Left lung (tissue), 10 donors: ENCODE data around the gene PLPP7. TPM values are rescaled to one million over a fixed set of nuclear protein-coding genes. Genes with fewer than 3 reads are reported as not detected.
A peak's percentile ranks its signal among the peaks of the same experiment; 100 is the strongest.

ENCODE experiments used
- ATAC-seq: fragments of 200-7000 bp; cut with Tn5 transposase; one replicate; pipeline ENCODE4 v1.9.1; 2020; ENCODE audit warnings: moderate library complexity
- DNase-seq, 4 donors: peaks; one replicate each; pipeline ENCODE4 v3.0.0-alpha.2; 2013 to 2020
- H3K27ac ChIP-seq, 2 donors: fragments of 200-600 bp; sonication (generic) in 1 of 2; one replicate each; pipeline versions ENCODE4 v1.5.0 to v1.8.0; 2020 to 2021
- H3K27me3 ChIP-seq, 2 donors: fragments of 200-600 bp; sonication (generic) in 1 of 2; one replicate each; pipeline versions ENCODE4 v1.5.0 to v1.8.0; 2020 to 2021
- H3K36me3 ChIP-seq, 2 donors: fragments of 200-600 bp; sonication (generic) in 1 of 2; one replicate each; pipeline versions ENCODE4 v1.5.0 to v1.8.0; 2020 to 2021
- H3K4me1 ChIP-seq, 2 donors: fragments of 200-600 bp; one replicate each; pipeline ENCODE4 v1.8.0; 2021
- H3K4me3 ChIP-seq, 2 donors: fragments of 200-600 bp; sonication (generic) in 1 of 2; one replicate each; pipeline versions ENCODE4 v1.5.0 to v1.8.0; 2020 to 2021; ENCODE audit warnings: mild to moderate bottlenecking in 1 of 2
- H3K9me3 ChIP-seq, 2 donors: fragments of 200-600 bp; sonication (generic) in 1 of 2; one replicate each; pipeline versions ENCODE4 v1.5.0 to v1.8.0; 2020 to 2021
- intact Hi-C, 2 donors: fragments of 100-400 bp; cut with DNase I; formaldehyde crosslinking; loops; one replicate each; pipeline versions ENCODE4 v1.11.2 to v1.14.2; 2022
- polyA plus RNA-seq, 6 donors: library from polyadenylated mRNA; unstranded; fragments of 120-200 nt; gene quantifications; one replicate each; pipeline ENCODE4 v1.2.1, GENCODE V29; 2013; ENCODE audit not compliant: insufficient read length in 6 of 6
- total RNA-seq, 2 donors: library from RNA; stranded (reverse); fragmentation: NEBNext Ultra II Directional; extraction: Animal tissue kit (Norgen Biotek cat#: 25700); gene quantifications; one replicate each; pipeline ENCODE4 v1.2.1, GENCODE V29; 2021
- TF ChIP-seq, protein P1 (sequence below), 2 donors: fragments of 200-600 bp; sonication (generic) in 1 of 2; IDR thresholded peaks; one replicate each; pipeline versions ENCODE4 v1.5.0 to v1.8.0; 2021; ENCODE audit warnings: antibody characterized with exemption in 2 of 2
- donor health status: DM: no; HTN: yes; CAD: no.
- donor health status: DM: no; HTN: no; CAD: no.

The PLPP7 gene
- total and polyA plus RNA-seq, 8 donors: 1.1 to 2.3 (median 1.4) TPM

DNA sequence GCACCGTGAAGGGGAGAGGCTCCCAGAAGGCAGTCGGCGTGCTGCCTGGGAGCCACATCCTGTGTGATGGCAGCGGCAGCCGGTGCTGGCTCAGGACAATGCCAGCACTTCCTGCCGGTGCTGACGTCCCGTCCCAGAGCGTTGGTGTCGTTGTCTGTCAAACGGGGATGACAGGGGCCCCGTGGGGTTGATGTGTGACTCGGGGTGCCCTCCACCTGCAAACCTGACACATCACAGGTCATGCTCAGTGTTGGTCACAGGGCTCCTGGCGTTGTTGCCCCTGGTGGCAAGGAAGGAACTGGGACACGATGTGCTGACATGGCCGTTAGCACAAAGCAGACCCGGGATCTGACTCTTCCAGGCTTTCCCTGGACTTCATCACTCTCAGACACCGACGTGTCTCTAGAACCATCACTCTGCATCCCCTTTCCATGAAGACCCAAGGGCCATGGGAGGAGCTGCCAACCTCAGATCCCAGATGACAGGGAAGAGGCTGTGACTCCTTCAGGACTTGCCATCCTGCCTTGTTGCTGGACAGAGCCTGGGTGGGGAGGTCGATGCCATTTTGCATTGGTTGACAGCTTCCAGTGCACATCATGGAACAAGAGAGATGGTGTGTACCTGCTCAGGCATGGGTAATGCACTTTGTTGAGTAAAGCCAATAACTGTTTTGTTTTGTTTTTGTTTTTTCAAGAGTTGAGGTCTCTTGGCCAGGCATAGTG, 21.5 kb downstream of the PLPP7 start:
- no peaks in the 10 kb centered on the region for H3K9me3 ChIP-seq
- no peak overlapping the region for H3K27ac ChIP-seq
- H3K4me1 ChIP-seq: no peaks in the 10 kb centered on the region
- ATAC-seq (no peak), DNase-seq (no peak)
- no peak overlapping the region for H3K4me3 ChIP-seq
- H3K27me3 ChIP-seq: no peaks in the 10 kb centered on the region
- TF ChIP-seq, protein P1, sequence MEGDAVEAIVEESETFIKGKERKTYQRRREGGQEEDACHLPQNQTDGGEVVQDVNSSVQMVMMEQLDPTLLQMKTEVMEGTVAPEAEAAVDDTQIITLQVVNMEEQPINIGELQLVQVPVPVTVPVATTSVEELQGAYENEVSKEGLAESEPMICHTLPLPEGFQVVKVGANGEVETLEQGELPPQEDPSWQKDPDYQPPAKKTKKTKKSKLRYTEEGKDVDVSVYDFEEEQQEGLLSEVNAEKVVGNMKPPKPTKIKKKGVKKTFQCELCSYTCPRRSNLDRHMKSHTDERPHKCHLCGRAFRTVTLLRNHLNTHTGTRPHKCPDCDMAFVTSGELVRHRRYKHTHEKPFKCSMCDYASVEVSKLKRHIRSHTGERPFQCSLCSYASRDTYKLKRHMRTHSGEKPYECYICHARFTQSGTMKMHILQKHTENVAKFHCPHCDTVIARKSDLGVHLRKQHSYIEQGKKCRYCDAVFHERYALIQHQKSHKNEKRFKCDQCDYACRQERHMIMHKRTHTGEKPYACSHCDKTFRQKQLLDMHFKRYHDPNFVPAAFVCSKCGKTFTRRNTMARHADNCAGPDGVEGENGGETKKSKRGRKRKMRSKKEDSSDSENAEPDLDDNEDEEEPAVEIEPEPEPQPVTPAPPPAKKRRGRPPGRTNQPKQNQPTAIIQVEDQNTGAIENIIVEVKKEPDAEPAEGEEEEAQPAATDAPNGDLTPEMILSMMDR (IDR thresholded peaks at IDR 0.05): no peak
- no peaks in the 10 kb centered on the region for H3K36me3 ChIP-seq
- intact Hi-C loops: loop anchor here in 1 of 2 donors (10.0 kb wide), 1 partner anchor 126 kb away; no protein-coding TSS in a partner anchor

DNA sequence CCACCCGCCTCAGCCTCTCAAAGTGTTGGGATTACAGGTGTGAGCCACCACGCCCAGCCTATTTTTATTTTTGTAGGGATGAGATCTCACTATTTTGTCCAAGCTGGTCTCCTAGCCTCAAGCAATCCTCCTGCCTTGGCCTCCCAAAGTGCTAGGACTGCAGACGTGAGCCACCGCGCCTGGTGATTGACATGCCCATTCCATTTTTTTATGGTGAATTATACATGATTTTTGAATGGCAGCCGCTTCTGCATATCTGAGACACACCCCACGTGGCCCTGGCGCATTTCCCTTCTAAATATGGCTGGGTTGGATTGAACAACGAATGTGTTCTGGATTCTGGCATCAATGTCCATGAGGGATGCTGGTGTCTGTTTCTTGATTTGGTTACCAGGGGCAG, 22.7 kb downstream of the PLPP7 start:
- Histone ChIP-seq H3K9me3 (no peaks in the 10 kb centered on the region), H3K4me1 (no peaks in the 10 kb centered on the region), H3K36me3 (no peaks in the 10 kb centered on the region), H3K27ac (no peak overlapping the region), H3K27me3 (no peaks in the 10 kb centered on the region), H3K4me3 (no peak overlapping the region)
- DNase-seq (no peak), ATAC-seq (no peak)
- intact Hi-C loops: loop anchor here in 1 of 2 donors (10.0 kb wide), 1 partner anchor 127 kb away; no protein-coding TSS in a partner anchor
- TF ChIP-seq, protein P1 (IDR thresholded peaks at IDR 0.05): no peak

DNA sequence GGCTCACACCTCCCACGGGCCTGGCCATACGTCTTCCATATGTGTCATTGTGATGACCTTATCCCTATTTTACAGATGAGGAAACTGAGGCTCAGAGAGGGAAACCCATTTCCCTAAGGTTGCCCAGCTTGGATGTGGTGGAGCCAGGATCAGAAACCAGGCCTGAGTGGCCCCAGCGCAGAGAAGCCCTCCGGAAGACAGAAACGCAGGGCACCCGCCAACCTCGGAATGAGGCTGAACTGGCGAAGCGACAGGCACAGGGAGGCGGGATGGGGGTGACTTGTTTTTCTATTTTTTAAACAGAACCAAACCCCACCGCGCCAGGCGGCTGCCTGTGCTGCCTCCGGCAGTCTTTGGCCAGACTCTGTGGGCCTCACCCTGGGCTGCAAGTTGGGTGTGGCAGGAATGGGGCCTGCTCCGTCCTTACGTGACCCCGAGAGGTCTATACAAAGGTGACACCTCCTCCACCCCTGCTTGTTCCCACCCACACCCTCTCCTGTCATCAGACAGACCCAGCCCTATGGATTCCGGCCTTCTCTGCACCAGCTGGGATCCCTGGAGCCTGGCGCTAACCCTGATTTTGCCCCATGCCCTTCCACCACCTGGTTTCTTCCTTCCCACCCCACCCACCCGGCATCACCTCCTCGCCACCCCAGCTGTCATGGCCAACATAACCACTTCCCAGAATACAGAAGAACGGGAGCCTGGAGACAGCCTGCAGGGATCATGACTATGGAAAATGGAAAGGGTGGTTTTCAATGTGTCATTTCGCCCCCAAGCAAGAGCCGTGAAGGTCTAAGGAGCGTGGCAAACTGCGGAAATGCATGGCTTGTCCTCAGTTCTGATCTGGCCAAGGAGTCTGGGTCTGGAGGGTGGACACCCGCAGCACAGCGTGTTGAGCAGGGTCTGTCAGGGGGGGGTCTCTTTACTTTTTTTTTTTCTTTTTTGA, 23.6 kb downstream of the PLPP7 start:
- Histone ChIP-seq H3K9me3 (no peaks in the 10 kb centered on the region), H3K36me3 (no peaks in the 10 kb centered on the region), H3K4me1 (no peaks in the 10 kb centered on the region), H3K4me3 (no peak overlapping the region), H3K27me3 (no peaks in the 10 kb centered on the region), H3K27ac (no peak overlapping the region)
- TF ChIP-seq, protein P1 (IDR thresholded peaks at IDR 0.05): no peak
- intact Hi-C loops: loop anchor here in 1 of 2 donors (10.0 kb wide), 1 partner anchor 128 kb away; no protein-coding TSS in a partner anchor
- no peak for ATAC-seq
- no peak for DNase-seq

DNA sequence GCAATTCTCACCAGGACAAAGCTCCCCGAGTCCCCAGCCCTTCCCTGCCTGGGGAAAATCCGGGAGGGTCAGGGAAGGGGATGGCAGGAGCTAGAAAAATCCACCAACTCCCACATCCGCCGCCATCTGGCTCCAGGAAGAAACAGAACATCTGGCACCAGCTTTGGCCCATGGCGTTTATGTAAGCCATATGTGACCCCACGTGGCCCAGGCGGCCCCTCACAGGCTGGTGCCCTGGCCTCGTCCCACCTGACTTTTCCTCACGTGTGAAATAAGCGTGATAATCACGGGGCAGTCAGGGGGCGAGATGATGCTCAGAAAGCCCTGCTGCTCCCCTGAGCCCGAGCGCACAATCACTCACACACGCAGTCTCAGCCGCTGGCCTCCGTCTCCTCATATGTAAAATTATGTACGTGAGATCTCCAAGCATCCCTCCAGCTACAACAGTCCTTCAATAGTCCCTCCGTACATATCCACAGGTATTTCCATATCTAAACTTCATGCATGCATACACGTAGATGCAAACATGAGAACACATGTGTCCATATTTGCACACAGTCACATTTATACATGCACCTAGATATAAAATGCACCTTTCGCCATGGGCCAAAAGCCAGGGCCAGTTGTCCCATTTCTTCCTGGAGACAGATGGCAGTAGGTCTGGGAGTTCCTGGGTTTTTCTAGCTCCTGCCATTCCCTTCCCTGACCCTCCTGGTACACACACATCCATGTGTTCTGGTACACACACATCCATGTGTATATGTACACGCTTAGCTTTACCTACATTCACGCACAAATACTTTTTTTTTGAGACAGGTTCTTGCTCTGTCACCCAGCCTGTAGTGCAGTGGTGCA, 28.9 kb downstream of the PLPP7 start:
- no peaks in the 10 kb centered on the region for H3K27me3 ChIP-seq
- H3K27ac ChIP-seq: no peak overlapping the region

More for the DNA sequence above, 28.9 kb downstream of the PLPP7 start:
- Histone ChIP-seq H3K9me3 (no peaks in the 10 kb centered on the region), H3K4me3 (no peak overlapping the region), H3K4me1 (no peaks in the 10 kb centered on the region), H3K36me3 (no peaks in the 10 kb centered on the region)
- TF ChIP-seq, protein P1 (IDR thresholded peaks at IDR 0.05): no peak
- DNase-seq (peak in 1 of 4 donors; percentile 46), ATAC-seq (no peak)
- intact Hi-C loops: loop anchor here in 1 of 2 donors (10.0 kb wide), 1 partner anchor 134 kb away; no protein-coding TSS in a partner anchor
